ENCODE results near the gene OPCML. TPM values are rescaled to one million over a fixed set of nuclear protein-coding genes. Genes with fewer than 3 reads are reported as not detected.

The OPCML gene
- total and polyA plus RNA-seq, 4 donors, result under 0.01 to 1.3 (median 0.88) TPM; not detected in 1

DNA sequence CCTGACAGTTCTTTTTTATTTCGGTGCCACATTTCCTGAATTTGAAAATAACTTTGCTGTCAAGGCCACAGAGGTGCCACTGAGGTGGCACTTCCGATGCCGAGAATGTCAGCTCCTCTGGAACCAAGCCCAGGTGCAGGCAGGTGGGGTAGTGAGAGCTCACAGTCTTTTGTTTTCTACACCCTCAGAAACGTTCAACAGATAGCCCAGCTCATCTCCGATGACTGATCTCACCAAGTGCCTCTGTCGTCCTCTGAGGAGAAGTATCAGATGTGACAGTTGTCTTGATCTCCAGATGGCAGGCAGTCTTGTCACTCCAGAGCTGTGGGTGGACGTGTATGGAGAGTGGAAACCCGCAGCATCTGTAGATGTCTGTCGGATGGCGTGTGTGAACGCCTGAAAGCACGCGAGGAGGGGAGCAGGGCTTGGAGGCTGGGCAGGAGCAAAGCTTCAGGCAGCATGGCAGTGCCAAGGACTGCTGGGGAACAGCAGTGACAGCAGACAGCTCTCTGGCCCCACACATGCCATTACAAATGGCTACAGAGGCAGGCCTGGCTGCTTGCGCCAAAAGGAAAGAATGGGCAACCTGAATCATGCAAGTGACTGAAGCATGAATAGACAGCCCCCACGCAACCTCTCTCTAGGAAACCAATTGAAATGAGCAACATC lies 877.0 kb downstream of the OPCML start:
- 86 to 87% methylated on average over 15 of the region's 15 CpGs for WGBS, 2 donors
- no peaks in the 10 kb centered on the region for H3K4me1 ChIP-seq (ENCODE audit: control insufficient read depth in 1 of 2, insufficient read depth in 2 of 2, low read length in 2 of 2)
- DNase-seq, result no peak
- no peak overlapping the region for H3K4me3 ChIP-seq (ENCODE audit: low read length in 2 of 2)
- H3K27me3 ChIP-seq (ENCODE audit: control insufficient read depth in 1 of 2, insufficient read depth in 2 of 2, low read length in 1 of 2), result no peaks in the 10 kb centered on the region
- intact Hi-C loops (cut with DNase I), result no loop called here
- no peak overlapping the region for H3K27ac ChIP-seq (ENCODE audit: low read depth in 1 of 2, low read length in 2 of 2)
- ATAC-seq (ENCODE audit: low FRiP score), result no peak
- no peaks in the 10 kb centered on the region for H3K9me3 ChIP-seq (ENCODE audit: control insufficient read depth, low read length)
- no peaks in the 10 kb centered on the region for H3K36me3 ChIP-seq (ENCODE audit: control insufficient read depth in 1 of 2, insufficient read depth in 2 of 2, low read length in 1 of 2)

DNA sequence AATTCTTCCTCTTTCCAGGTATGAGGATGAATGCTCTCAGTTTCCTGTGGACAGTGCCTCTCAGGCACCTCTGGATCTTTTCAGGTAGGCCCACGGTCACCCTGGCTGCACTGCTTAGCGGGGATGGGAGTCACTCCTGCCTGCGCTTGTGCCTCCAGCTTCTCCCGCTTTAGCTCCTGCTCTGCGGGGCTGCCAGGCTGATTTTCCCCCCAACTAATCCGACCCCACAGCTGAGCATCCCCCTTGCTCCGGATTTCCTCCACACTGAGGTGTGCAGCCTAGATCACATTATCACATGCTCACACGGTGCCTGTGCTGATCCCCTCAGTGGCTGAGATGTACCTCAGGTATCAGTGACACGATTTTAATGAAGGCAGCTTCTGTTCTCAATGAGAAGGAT lies 879.1 kb downstream of the OPCML start:
- Histone ChIP-seq H3K27me3 (ENCODE audit: control insufficient read depth in 1 of 2, insufficient read depth in 2 of 2, low read length in 1 of 2) (no peaks in the 10 kb centered on the region), H3K9me3 (ENCODE audit: control insufficient read depth, low read length) (no peaks in the 10 kb centered on the region), H3K27ac (ENCODE audit: low read depth in 1 of 2, low read length in 2 of 2) (no peak overlapping the region), H3K4me3 (ENCODE audit: low read length in 2 of 2) (no peak overlapping the region), H3K36me3 (ENCODE audit: control insufficient read depth in 1 of 2, insufficient read depth in 2 of 2, low read length in 1 of 2) (no peaks in the 10 kb centered on the region), H3K4me1 (ENCODE audit: control insufficient read depth in 1 of 2, insufficient read depth in 2 of 2, low read length in 2 of 2) (no peaks in the 10 kb centered on the region)
- ATAC-seq (ENCODE audit: low FRiP score) (no peak), DNase-seq (no peak)
- intact Hi-C loops (cut with DNase I), result no loop called here
- WGBS, 2 donors, result 81 to 83% methylated on average over 9 of the region's 9 CpGs

DNA sequence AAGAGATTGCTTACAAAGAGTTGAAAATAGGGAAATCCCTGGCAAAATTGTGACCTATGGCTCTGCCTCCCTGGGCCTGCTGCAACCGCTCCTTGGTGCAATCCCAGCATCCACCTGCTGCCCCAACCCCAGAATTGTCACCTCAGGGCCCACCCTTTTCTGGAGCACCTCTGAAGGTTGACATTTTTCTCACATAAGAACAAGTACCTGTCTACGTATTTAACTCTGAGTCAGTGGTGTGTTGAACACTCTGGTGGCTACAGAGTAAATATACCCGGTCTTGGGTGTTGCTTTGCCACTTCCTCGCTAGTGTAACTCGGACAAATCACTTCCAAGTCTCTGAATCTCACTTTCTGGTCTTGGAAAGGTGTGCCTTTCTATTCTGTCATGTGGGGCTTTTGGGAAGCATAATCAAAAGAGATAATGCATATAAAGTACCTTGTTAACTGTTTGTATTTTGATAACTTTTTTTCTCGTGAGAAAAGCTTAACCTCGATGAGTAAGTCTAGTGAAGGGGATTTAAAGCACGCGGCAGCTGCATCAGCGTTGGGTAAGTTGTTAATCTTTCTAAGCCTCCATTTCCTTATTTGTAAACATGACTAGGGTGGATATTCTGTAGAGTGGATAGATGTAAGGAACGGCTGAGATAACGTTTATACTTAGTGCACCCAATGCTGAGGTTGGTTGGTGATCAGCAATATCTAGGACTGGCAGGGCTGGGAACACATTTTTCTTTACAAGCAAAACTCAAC lies 881.2 kb downstream of the OPCML start:
- H3K4me3 ChIP-seq (ENCODE audit: low read length in 2 of 2), result no peak overlapping the region
- H3K4me1 ChIP-seq (ENCODE audit: control insufficient read depth in 1 of 2, insufficient read depth in 2 of 2, low read length in 2 of 2), result no peaks in the 10 kb centered on the region
- H3K27me3 ChIP-seq (ENCODE audit: control insufficient read depth in 1 of 2, insufficient read depth in 2 of 2, low read length in 1 of 2), result no peaks in the 10 kb centered on the region
- no peaks in the 10 kb centered on the region for H3K36me3 ChIP-seq (ENCODE audit: control insufficient read depth in 1 of 2, insufficient read depth in 2 of 2, low read length in 1 of 2)
- DNase-seq (no peak), ATAC-seq (ENCODE audit: low FRiP score) (no peak)
- no peak overlapping the region for H3K27ac ChIP-seq (ENCODE audit: low read depth in 1 of 2, low read length in 2 of 2)
- no peaks in the 10 kb centered on the region for H3K9me3 ChIP-seq (ENCODE audit: control insufficient read depth, low read length)
- intact Hi-C loops (cut with DNase I), result no loop called here
- WGBS, 2 donors, result 74 to 77% methylated on average over 12 of the region's 12 CpGs

DNA sequence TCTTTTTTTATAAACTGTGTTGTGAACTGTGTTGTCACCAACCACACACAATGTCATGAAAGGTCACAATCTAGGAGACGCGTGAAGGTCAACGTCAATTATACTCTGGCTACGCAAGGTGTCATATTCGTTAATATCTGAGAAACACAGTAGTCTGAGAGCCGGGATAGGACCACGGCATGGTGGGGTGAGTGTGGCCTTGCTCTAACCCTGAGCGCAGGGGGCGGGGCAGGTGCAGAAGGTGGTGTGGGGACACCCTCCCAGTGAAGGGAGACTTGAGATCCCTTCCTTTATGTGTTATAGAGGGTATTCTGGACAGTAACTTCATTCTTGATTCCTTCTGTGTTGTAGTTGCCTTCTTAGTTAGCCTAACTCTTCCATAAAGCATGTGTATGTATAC lies 883.0 kb downstream of the OPCML start:
- intact Hi-C loops (cut with DNase I), result no loop called here

DNA sequence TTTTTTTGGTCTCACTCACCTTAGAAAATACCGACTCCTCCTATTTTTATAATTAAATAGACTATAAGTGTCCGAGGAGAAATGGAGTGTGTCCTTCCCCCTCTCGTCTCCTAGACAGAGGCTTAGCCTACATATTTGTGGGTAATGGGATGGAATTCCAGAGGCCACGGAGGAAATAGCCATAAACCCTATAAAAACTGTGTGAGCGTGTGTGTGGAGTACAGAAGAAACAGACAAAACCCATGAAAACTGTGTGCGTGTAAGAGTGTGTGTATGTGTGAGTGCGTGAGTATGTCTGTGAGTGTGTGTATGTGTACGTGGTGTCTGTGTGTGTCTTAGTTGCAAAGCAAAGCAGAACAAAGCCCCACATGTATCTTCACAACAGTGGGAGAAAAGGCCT lies 883.5 kb downstream of the OPCML start:
- ATAC-seq (ENCODE audit: low FRiP score), result no peak
- H3K4me3 ChIP-seq (ENCODE audit: low read length in 2 of 2), result no peak overlapping the region
- no peaks in the 10 kb centered on the region for H3K9me3 ChIP-seq (ENCODE audit: control insufficient read depth, low read length)
- H3K36me3 ChIP-seq (ENCODE audit: control insufficient read depth in 1 of 2, insufficient read depth in 2 of 2, low read length in 1 of 2), result no peaks in the 10 kb centered on the region
- H3K4me1 ChIP-seq (ENCODE audit: control insufficient read depth in 1 of 2, insufficient read depth in 2 of 2, low read length in 2 of 2), result no peaks in the 10 kb centered on the region
- H3K27me3 ChIP-seq (ENCODE audit: control insufficient read depth in 1 of 2, insufficient read depth in 2 of 2, low read length in 1 of 2), result no peaks in the 10 kb centered on the region
- intact Hi-C loops (cut with DNase I), result no loop called here
- no peak overlapping the region for H3K27ac ChIP-seq (ENCODE audit: low read depth in 1 of 2, low read length in 2 of 2)
- DNase-seq, result no peak
- 45 to 57% methylated on average over 8 of the region's 8 CpGs for WGBS, 2 donors

More for the DNA sequence above, 883.0 kb downstream of the OPCML start:
- DNase-seq (no peak), ATAC-seq (ENCODE audit: low FRiP score) (no peak)
- Histone ChIP-seq H3K27ac (ENCODE audit: low read depth in 1 of 2, low read length in 2 of 2) (no peak overlapping the region), H3K4me1 (ENCODE audit: control insufficient read depth in 1 of 2, insufficient read depth in 2 of 2, low read length in 2 of 2) (no peaks in the 10 kb centered on the region), H3K27me3 (ENCODE audit: control insufficient read depth in 1 of 2, insufficient read depth in 2 of 2, low read length in 1 of 2) (no peaks in the 10 kb centered on the region), H3K9me3 (ENCODE audit: control insufficient read depth, low read length) (no peaks in the 10 kb centered on the region), H3K36me3 (ENCODE audit: control insufficient read depth in 1 of 2, insufficient read depth in 2 of 2, low read length in 1 of 2) (no peaks in the 10 kb centered on the region), H3K4me3 (ENCODE audit: low read length in 2 of 2) (no peak overlapping the region)
- WGBS, 2 donors, result 89 to 91% methylated on average over 9 of the region's 9 CpGs

DNA sequence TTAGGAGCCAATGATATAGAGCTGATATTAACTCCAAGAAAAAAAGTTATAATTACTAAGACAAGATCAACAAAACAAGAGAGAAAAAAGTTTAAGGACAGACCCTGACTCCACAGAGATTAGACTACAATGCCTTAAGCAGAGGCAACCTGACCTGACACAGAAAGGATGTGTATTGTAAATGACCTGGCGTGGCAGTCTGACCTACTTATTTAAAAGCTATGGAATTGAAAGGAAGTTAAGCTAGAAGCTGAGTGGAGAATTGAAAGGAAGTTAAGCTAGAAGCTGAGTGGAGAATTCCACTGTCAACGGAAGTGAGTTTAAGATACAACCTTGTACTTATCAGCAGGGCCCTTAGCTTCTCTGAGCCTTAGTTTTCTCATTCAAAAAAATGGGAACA lies 885.4 kb downstream of the OPCML start:
- 61 to 72% methylated on average over 2 of the region's 2 CpGs for WGBS, 2 donors
- intact Hi-C loops (cut with DNase I), result no loop called here
- DNase-seq, result no peak
- no peak for ATAC-seq (ENCODE audit: low FRiP score)
- Histone ChIP-seq H3K9me3 (ENCODE audit: control insufficient read depth, low read length) (no peaks in the 10 kb centered on the region), H3K4me1 (ENCODE audit: control insufficient read depth in 1 of 2, insufficient read depth in 2 of 2, low read length in 2 of 2) (no peaks in the 10 kb centered on the region), H3K36me3 (ENCODE audit: control insufficient read depth in 1 of 2, insufficient read depth in 2 of 2, low read length in 1 of 2) (no peaks in the 10 kb centered on the region), H3K27me3 (ENCODE audit: control insufficient read depth in 1 of 2, insufficient read depth in 2 of 2, low read length in 1 of 2) (no peaks in the 10 kb centered on the region), H3K27ac (ENCODE audit: low read depth in 1 of 2, low read length in 2 of 2) (no peak overlapping the region), H3K4me3 (ENCODE audit: low read length in 2 of 2) (no peak overlapping the region)

DNA sequence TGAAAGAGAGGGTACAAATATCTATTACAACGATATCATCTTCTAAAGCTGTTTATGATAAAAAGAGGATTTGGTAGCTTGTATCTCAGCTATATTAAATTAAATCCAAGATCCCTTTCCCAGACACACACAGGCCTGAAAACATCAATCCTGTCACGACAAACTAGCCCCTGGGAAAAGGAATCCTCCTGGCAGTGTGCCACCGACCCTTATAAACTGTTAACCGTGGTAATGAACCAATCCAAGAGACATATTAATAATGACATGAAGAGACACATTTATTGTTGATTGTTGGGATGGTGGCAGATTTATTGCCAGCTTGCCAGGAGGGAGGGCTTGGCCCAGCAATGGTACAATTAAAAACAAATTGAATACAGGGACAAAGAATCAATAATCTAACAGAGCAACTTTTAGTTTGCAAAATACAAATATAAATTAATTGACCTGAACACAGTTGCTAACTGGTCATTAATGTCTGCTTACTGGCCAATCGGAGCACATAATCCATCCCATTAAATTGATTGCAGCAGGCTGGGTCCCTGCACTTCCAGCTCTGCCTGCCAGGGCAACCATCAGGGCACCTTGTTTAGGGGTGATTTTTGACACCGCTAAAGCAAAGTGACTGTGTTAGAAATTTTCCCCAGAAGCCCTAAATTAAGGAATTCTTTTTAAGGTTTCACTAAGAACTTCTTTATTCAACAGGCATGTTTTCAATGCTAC lies 887.6 kb downstream of the OPCML start:
- Histone ChIP-seq H3K27ac (ENCODE audit: low read depth in 1 of 2, low read length in 2 of 2) (no peak overlapping the region), H3K4me1 (ENCODE audit: control insufficient read depth in 1 of 2, insufficient read depth in 2 of 2, low read length in 2 of 2) (no peaks in the 10 kb centered on the region), H3K27me3 (ENCODE audit: control insufficient read depth in 1 of 2, insufficient read depth in 2 of 2, low read length in 1 of 2) (no peaks in the 10 kb centered on the region), H3K9me3 (ENCODE audit: control insufficient read depth, low read length) (peaks cover 2% of the 10 kb centered on the region), H3K36me3 (ENCODE audit: control insufficient read depth in 1 of 2, insufficient read depth in 2 of 2, low read length in 1 of 2) (no peaks in the 10 kb centered on the region), H3K4me3 (ENCODE audit: low read length in 2 of 2) (no peak overlapping the region)
- WGBS, 2 donors, result 41 to 55% methylated on average over 6 of the region's 6 CpGs
- no peak for DNase-seq
- intact Hi-C loops (cut with DNase I), result no loop called here
- ATAC-seq (ENCODE audit: low FRiP score), result no peak

DNA sequence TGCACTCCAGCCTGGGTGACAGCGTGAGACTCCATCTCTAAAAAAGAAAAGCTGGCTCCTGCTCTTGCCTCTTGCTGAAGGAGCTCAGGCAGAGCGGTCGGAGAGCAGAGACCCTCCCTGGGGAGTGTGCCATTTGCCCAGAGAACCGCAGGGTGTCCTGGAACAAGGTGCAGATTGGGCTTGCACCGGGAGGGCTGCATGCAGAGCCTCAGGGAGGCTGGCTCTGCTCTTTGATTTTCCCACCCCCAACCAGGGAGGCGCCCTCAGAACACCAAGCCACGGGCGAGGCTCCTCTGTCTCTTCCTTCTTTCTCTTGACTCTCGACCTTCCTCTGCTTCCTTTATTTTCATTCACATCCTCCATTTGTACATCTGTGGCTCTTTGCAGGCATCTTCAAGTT lies 889.1 kb downstream of the OPCML start:
- ATAC-seq (ENCODE audit: low FRiP score), result no peak
- no peaks in the 10 kb centered on the region for H3K27me3 ChIP-seq (ENCODE audit: control insufficient read depth in 1 of 2, insufficient read depth in 2 of 2, low read length in 1 of 2)
- H3K36me3 ChIP-seq (ENCODE audit: control insufficient read depth in 1 of 2, insufficient read depth in 2 of 2, low read length in 1 of 2), result no peaks in the 10 kb centered on the region
- DNase-seq, result no peak
- no peak overlapping the region for H3K4me3 ChIP-seq (ENCODE audit: low read length in 2 of 2)
- 35 to 50% methylated on average over 9 of the region's 9 CpGs for WGBS, 2 donors
- no peaks in the 10 kb centered on the region for H3K4me1 ChIP-seq (ENCODE audit: control insufficient read depth in 1 of 2, insufficient read depth in 2 of 2, low read length in 2 of 2)
- intact Hi-C loops (cut with DNase I), result no loop called here
- peaks cover 2% of the 10 kb centered on the region for H3K9me3 ChIP-seq (ENCODE audit: control insufficient read depth, low read length)
- H3K27ac ChIP-seq (ENCODE audit: low read depth in 1 of 2, low read length in 2 of 2), result no peak overlapping the region
